ENCODE data around the gene CAD. TPM values are rescaled to one million over a fixed set of nuclear protein-coding genes. Genes with fewer than 3 reads are reported as not detected.

Gene CAD
- total RNA-seq, 2 experiments from 2014 or later: 99.7 to 102 TPM

Other genes starting within 250 kb of the CAD start
- gene MAPRE3, start 246.7 kb upstream of the CAD start, total RNA-seq: 1 to 10 TPM; 4.4 TPM
- 10 to 100 TPM; 52.4 to 60.1 TPM for gene TMEM214, start 184.4 kb upstream of the CAD start, total RNA-seq
- 10 to 100 TPM; 12.9 to 14.1 TPM for gene AGBL5, start 165.7 kb upstream of the CAD start, total RNA-seq
- 100 to 1,000 TPM; 307 to 310 TPM for gene OST4, start 145.7 kb upstream of the CAD start, total RNA-seq
- under 1 TPM; 0.29 to 0.51 TPM for gene EMILIN1, start 138.8 kb upstream of the CAD start, total RNA-seq
- gene KHK, start 130.6 kb upstream of the CAD start, total RNA-seq: 10 to 100 TPM; 12.7 to 13.3 TPM
- gene CGREF1, start 98.2 kb upstream of the CAD start, total RNA-seq: 1 to 10 TPM; 2.7 to 2.9 TPM
- gene ABHD1, start 93.6 kb upstream of the CAD start, total RNA-seq: under 1 TPM; 0.29 to 0.76 TPM
- 10 to 100 TPM; 64.7 to 65.4 TPM for gene PREB, start 82.7 kb upstream of the CAD start, total RNA-seq
- not detected for gene PRR30, start 78.0 kb upstream of the CAD start, total RNA-seq
- gene TCF23, start 68.4 kb upstream of the CAD start, total RNA-seq: not detected
- gene ATRAID, start 5.3 kb upstream of the CAD start, total RNA-seq: 10 to 100 TPM; 84.0 to 92.7 TPM
- 10 to 100 TPM; 29.2 to 30.2 TPM for gene SLC5A6, start 5.1 kb upstream of the CAD start, total RNA-seq
- under 1 TPM; 0.86 to 0.90 TPM for gene SLC30A3, start 45.7 kb downstream of the CAD start, total RNA-seq
- gene DNAJC5G, start 58.1 kb downstream of the CAD start, total RNA-seq: under 1 TPM in 1 of 2 experiments, not detected in 1; 0.19 TPM
- gene TRIM54, start 65.1 kb downstream of the CAD start, total RNA-seq: not detected
- 1 to 10 TPM; 1.8 to 1.9 TPM for gene UCN, start 91.1 kb downstream of the CAD start, total RNA-seq
- 10 to 100 TPM; 85.5 to 86.0 TPM for gene MPV17, start 105.7 kb downstream of the CAD start, total RNA-seq
- 10 to 100 TPM; 55.2 to 64.5 TPM for gene GTF3C2, start 139.4 kb downstream of the CAD start, total RNA-seq
- gene EIF2B4, start 153.0 kb downstream of the CAD start, total RNA-seq: 10 to 100 TPM; 34.6 to 36.5 TPM
- 10 to 100 TPM; 91.2 to 93.2 TPM for gene SNX17, start 153.2 kb downstream of the CAD start, total RNA-seq
- gene ZNF513, start 163.4 kb downstream of the CAD start, total RNA-seq: 1 to 10 TPM; 8.6 to 9.7 TPM
- 100 to 1,000 TPM; 127 to 132 TPM for gene PPM1G, start 192.2 kb downstream of the CAD start, total RNA-seq
- gene NRBP1, start 211.3 kb downstream of the CAD start, total RNA-seq: 10 to 100 TPM; 80.8 to 82.7 TPM
- 1 to 10 TPM; 5.4 to 6.4 TPM for gene KRTCAP3, start 225.0 kb downstream of the CAD start, total RNA-seq

All from activated CD4-positive, alpha-beta memory T cell treated with anti-CD3 and anti-CD28 coated beads for 36 hours (primary cell).